Stimulated activated CD8-positive, alpha-beta memory T cell treated with anti-CD3 and anti-CD28 coated beads, Interleukin-12 subunit alpha, Interleukin-12 subunit beta, amount 100 ng/mL, for 4 hours (primary cell): ENCODE measurements around the gene FAM110A.
"Not testable (repeated sequence)": the region's sequence is repeated elsewhere in the genome, so short reads cannot be mapped to it uniquely, and the experiment has no call there.

Experiments
- DNase-seq: peaks from one replicate; pipeline ENCODE4 v3.0.0-alpha.2; 2020; ENCODE audit warnings: low read depth

Gene FAM110A

DNA sequence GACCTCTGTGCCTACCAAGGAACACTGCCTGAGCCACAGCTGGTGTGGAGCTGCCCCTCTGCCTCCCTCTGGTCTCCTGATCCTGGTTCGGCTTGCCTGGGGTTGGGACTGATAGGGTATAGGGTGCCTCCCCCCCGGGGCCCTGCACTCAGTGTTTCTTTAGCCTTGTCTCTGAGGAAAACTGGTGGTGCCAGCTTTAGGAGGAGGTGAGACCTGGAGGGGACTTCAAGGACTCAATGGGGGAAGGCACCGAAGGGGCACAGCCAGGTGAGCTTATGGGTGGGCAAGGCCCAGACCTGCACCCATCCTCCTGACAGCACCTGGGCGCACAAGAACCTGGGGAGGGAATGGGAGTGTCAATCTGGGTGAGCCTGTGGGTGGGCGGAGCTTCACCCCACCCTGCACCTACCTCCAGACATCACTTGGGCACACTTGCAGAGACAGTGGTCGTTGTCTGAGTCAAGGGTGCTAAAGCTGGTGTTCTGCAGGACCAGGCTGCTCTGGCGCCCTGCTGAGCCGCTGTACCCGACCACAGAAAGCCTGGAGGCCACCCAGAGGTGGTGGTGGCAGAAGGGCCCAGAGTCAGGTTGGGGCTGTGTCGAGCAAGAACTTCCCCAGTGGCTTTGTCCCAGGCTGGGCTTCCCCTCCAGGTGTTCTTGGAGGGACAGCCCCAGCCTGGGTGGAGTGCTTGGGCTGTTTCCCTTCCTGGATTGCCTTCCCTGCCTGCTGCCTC is 40.5 kb downstream of the FAM110A start:
- no peak for DNase-seq

- no peak for DNase-seq
Measured at GRCh38 chr20:875115-875514, 41.6 kb downstream of the FAM110A start.

DNA sequence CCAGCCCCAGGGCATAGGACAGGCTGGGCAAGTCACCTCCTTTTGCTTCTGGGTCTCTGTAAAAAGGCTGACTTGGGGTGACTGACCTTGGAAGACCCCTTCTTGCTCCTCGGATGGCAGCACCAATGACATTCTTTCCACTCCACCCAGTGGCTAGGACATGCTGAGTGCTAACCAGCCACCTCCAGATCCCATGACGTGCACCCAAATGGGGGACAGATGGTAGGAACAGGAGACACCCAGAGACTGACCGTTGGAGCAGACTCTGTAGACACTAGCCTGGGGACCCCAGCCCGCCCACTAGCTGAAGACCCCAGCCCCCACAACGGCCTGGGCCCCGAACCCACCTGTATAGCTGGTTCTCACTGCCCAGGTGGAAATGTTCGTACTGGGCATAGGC is 44.3 kb downstream of the FAM110A start:
- DNase-seq: no peak

- no peak for DNase-seq
Measured at GRCh38 chr20:878511-879307, 45.2 kb downstream of the FAM110A start.

DNA sequence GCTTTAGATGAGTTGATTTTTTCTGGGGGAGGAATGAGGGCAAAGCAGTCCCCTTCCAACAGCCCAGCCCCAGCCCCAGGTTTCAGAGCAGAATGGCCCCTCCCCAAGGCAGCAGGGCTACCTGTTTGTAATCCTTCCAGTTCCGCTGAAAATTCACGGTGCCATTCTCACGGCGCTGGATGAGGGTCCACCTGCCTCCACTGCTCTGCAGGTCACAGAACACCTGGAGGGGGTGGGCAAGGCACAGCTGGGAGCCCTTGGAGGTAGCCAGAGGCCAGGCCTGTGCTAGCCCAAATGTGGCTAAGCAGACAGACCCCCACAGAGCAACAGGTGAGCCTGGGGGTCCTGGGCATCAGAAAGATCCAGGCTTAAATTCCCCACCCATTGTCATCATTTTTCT is 46.1 kb downstream of the FAM110A start:
- no peak for DNase-seq

GRCh38 chr20:881051-881782 is 47.7 kb downstream of the FAM110A start:
- DNase-seq: no peak

GRCh38 chr20:881783-882144 is 48.2 kb downstream of the FAM110A start:
- no peak for DNase-seq

DNA sequence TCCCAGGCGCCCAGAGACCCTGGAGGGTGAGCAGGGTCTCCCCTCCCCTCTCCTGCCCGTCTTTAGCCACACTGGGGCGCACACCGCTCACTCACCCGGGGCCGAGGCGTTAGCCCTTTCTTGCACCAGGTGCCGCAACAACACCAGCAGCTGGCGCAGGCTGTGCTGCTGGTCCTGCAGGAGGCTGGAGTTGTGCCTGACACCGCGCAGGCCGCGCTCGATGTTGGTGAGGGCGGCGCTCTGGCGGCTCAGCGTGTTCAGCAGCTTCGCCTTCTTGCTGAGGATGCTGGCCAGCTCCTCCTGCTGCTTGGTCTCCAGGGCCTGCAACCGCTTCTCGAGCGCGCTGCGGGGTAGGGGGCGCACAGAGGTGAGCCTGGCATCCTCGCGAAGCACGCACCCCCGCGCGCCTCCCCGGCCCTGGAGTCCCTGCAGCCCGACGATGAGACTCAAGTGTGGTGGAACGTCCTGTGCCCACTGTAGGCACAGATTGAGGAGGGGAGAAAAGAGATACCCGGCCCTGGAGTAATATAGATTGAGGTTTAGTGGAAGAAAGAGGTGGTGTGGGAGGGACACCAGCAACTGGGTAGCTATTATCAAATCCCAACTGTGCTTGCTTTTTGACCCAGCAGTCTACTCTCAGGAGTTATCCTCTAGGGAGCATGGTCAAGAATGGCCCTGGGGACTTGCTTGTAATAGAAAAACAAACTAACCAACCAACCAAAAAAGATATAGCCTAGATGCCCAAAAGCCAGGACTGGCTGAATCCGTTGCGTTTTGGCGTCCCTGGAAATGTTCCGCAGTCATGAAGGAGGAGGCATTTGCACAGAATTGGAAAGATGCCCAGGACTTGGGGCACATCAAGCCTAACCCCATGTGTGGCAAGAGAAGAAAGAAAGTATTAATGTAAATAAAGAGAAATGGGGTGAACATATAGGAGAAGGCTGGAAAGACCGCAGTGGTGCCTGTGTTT is 51.8 kb downstream of the FAM110A start:
- no peak for DNase-seq

DNA sequence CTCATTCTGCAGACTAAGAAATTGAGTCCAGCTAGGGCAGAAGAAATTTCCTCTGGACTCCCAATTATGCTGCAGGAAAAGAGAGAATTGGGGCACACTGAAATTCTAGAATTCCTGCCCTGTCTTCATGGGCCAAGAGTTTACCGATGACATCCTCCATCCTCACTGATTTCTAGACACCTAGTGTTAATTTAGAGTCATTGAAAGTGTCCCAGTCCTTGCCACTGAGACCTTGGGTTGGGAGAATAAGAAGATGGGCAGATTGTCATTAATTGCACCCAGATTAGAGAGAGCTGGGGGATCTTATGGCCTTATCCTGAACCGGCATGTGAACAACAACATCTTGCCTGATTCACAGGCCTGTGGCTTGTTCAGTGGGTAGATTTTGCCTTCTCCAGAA is 53.6 kb downstream of the FAM110A start:
- no peak for DNase-seq

DNA sequence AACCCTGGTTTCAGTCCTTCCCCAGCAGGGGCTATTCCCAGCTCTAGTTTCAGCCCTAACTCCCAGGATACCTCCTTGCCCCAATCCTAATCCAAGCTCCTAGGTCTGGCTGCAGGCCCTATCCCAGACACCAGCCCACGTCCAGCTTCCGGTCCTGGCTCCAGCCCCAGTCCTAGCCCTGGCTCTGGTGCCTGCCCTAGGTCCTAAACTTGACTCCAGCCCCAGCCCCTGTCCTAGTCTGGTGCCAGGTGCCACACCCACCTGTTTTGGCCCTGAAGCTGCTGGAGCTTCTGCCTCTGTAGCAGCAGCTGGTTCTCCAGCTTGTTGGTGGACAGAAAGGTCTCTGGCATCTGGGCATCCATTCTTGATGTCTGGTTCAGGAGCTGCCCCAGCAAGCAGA is 54.5 kb downstream of the FAM110A start:
- DNase-seq: no peak

DNA sequence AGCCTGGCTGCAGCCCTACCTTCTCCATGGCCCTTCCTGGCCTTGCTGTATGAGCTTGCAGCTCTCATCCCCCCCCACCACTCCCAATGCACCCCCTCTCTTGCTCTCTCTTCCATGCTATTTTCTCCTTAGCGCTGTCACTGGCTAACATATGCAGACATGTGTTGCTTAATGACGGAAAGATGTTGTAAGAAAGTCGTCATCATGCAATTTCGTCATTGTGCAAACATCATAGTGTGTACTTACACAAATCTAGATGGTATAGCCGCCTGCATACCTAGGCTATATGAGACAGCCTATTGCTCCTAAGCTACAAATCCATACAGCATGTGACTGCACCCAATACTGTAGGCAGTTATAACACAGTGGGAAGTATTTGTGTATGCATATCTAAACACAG is 55.6 kb downstream of the FAM110A start:
- no peak for DNase-seq

- no peak for DNase-seq
Measured at GRCh38 chr20:889932-890463, 56.5 kb downstream of the FAM110A start.

- no peak for DNase-seq
Measured at GRCh38 chr20:890666-891057, 57.1 kb downstream of the FAM110A start.

DNA sequence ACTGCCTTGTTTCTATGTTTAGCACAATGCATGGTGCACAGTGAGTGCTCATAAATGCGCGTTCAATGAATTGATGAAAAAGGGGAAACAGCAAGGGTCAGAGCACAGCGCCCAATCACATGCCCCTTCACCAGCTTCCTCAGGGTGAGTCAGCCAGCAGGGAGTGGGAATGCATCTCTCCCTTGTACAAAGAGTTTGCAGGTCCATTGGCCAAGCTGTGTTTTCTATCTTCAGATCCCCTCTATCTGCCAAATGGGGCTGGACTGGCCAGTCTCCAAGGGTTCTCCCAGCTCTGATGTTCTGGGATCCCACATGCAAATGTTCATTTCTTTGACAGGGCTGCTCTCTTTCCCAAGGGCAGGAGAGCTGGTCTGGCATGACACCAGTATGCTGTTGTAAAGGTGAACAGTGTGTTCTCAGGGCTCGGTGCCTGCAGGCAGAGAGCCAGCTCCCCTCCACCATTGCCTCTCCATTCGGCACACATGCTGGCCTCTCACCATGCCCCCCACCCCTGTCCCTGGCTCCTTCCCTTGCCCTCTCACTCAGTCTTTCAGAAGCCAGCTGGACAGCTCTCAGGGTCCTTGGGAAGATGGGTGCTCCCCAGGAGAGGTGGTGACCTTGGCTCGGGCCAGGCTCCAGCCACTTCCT is 57.7 kb downstream of the FAM110A start:
- DNase-seq: no peak

GRCh38 chr20:891706-892080 is 58.2 kb downstream of the FAM110A start:
- DNase-seq: no peak

GRCh38 chr20:892371-892770 is 58.9 kb downstream of the FAM110A start:
- not testable (repeated sequence) for DNase-seq
